ENCODE data around the gene GABRG2. TPM values are rescaled to one million over a fixed set of nuclear protein-coding genes. Genes with fewer than 3 reads are reported as not detected.

The GABRG2 gene
- polyA plus RNA-seq, 1 donor, result 0.03 TPM

DNA sequence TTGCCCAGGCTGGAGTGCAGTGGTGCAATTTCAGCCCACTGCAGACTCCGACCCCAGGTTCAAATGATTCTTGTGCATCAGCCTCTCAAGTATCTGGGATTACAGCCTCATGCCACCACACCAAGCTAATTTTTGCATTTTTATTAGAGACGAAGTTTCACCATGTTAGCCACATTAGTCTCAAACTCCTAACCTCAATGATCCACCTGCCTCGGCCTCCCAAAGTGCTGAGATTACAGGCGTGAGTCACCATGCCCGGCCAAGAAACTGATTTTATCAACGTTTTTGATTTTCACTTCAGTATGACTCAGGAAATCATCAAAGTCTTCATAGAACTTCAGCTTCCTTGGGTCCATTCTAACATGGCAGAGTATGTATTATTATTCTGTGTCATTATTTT, 125.4 kb downstream of the GABRG2 start:
- DNase-seq, result no peak

DNA sequence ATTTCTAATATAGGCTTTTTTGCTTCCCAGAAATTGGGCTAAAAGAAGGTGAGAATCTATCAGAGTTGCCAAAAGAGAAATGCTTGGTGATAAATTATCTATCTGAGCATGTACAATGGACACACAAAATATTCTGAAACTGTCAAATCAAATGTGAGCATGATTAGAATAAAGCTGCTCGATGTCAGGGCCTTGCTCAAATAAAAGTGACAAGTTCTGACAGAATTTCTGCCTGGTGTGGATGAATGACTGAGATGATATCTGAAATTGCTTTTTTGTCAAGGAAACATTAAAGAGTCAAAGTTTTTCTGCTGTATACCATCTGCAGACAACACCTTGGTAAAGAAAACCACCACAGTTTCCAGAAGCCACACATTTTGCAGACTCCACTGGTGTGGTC, 128.8 kb downstream of the GABRG2 start:
- DNase-seq, result no peak

DNA sequence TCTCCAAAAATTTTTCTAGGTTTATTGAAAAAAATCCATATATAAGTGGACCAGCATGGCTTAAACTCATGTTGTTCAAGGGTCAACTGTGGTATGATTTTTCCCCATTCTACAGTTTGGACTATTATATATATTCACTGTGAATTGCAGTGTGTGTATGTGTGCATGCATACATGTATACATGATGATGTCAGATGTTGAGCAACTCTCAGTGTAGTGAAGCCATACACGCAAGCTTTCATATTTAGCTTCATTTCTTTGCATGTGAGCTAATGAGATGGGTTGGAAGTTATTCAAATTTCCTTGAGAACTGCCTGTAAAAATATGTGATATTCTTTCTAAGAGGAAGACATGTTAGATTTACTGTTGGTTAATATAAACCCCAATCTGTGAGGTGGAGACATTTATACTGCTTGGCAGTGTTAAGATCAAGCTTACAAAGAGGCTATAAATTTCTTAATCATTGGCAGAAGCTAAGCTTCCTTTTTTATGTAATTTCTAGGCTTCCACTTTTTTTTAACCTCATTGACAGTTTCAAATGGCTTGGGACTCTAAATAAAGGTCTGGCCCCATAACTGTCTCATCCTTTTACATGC, 134.8 kb downstream of the GABRG2 start:
- no peak for DNase-seq

Other genes with a start within 250 kb of the GABRG2 start
- 0.20 TPM for gene GABRA1, start 219.7 kb upstream of the GABRG2 start, polyA plus RNA-seq (ENCODE audit: insufficient read length)

Data from left kidney (tissue), 2 donors.